Smooth muscle cell (in vitro differentiated cells): ENCODE results near the gene HYOU1. TPM values are rescaled to one million over a fixed set of nuclear protein-coding genes. Genes with fewer than 3 reads are reported as not detected.

Experiments used
- DNase-seq: peaks from one replicate; lab custom pipeline; 2025; ENCODE audit not compliant: unreplicated experiment; lab: John Stamatoyannopoulos, UW
- H2AFZ ChIP-seq: fragments of 200-600 bp; sonication (generic); 2 replicates; pipeline ENCODE4 v1.6.0; 2016; ENCODE audit warnings: antibody characterized with exemption, low read depth, mild to moderate bottlenecking
- H3F3A ChIP-seq: fragments of 200-600 bp; sonication (generic); 2 replicates; pipeline ENCODE4 v1.6.0; 2017; ENCODE audit warnings: antibody characterized with exemption, low read depth
- H3K27ac ChIP-seq: fragments of 200-600 bp; sonication (generic); 2 replicates; pipeline ENCODE4 v1.5.1; 2016; ENCODE audit warnings: low read depth, mild to moderate bottlenecking
- H3K27me3 ChIP-seq: fragments of 200-600 bp; sonication (generic); 2 replicates; pipeline ENCODE4 v1.6.1; 2016; ENCODE audit warnings: low read depth, mild to moderate bottlenecking
- H3K36me3 ChIP-seq: fragments of 200-600 bp; sonication (generic); 2 replicates; pipeline ENCODE4 v1.5.1; 2016; ENCODE audit warnings: low read depth
- H3K4me1 ChIP-seq: fragments of 200-600 bp; sonication (generic); 2 replicates; pipeline ENCODE4 v1.5.1; 2016; ENCODE audit warnings: low read depth
- H3K4me2 ChIP-seq: fragments of 200-600 bp; sonication (generic); 2 replicates; pipeline ENCODE4 v1.6.0; 2016; ENCODE audit warnings: mild to moderate bottlenecking
- H3K4me3 ChIP-seq: fragments of 200-600 bp; sonication (generic); 2 replicates; pipeline ENCODE4 v1.5.1; 2016; ENCODE audit warnings: mild to moderate bottlenecking
- H3K79me2 ChIP-seq: fragments of 200-600 bp; sonication (generic); 2 replicates; pipeline ENCODE4 v1.6.0; 2016; ENCODE audit warnings: low read depth, mild to moderate bottlenecking
- H3K9ac ChIP-seq: fragments of 200-600 bp; sonication (generic); 2 replicates; pipeline ENCODE4 v1.6.0; 2016; ENCODE audit warnings: low read depth
- H3K9me3 ChIP-seq: fragments of 200-600 bp; sonication (generic); replicated peaks from 2 replicates; pipeline ENCODE4 v1.5.1; 2016; ENCODE audit warnings: low read depth
- H4K20me1 ChIP-seq: fragments of 200-600 bp; sonication (generic); 2 replicates; pipeline ENCODE4 v1.6.0; 2016; ENCODE audit warnings: low read depth
- WGBS: methylation state at CpG from one replicate; pipeline ENCODE4 v1.1.7; 2016; ENCODE audit warnings: low lambda C conversion rate; 5-methylcytosine and 5-hydroxymethylcytosine counted together
- polyA plus RNA-seq: library from polyadenylated mRNA; unstranded; fragments of >200 nt; fragmentation: Nextera tagmentation; extraction: Ambion mirVana; gene quantifications from 2 replicates; pipeline ENCODE4 v1.2.1, GENCODE V29; 2016
- total RNA-seq: library from RNA; depleted of rRNA; stranded (reverse); fragments of >200 nt; gene quantifications from 2 replicates; pipeline ENCODE4 v1.2.3, GENCODE V29; 2014
- TF ChIP-seq, protein P1 (sequence below): fragments of 200-600 bp; sonication (generic); IDR thresholded peaks from 2 replicates; pipeline ENCODE4 v1.5.1; 2017; ENCODE audit warnings: borderline replicate concordance, mild to moderate bottlenecking, antibody characterized with exemption; ENCODE audit not compliant: insufficient read depth, poor library complexity, severe bottlenecking

The HYOU1 gene
- total and polyA plus RNA-seq, 2 experiments from 2014 or later = 90.4 to 98.1 TPM

DNA sequence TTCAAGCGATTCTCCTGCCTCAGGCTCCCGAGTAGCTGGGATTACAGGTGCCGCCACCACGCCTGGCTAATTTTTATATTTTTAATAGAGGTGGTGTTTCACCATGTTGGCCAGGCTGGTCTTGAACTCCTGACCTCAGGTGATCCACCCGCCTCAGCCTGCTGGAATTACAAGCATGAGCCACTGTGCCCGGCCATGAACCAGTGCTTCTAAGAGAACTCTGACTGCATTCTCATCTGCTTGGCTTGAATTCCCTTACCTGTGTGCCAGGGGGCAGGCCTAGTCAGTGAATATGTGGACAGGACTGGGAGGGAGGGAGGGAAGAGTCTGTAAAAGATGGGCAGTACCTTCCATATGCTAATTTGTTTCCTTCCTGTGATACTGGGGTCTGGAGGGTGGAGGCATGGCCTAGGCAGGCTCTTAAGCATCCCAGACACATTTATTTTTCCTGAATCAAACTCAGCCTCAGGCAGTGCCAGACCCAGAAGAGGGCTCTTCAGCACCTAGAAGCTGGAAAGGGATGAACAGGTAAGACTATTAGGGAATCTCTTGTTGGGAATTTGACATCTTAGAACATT is 45.4 kb downstream of the HYOU1 start:
- TF ChIP-seq, protein P1, sequence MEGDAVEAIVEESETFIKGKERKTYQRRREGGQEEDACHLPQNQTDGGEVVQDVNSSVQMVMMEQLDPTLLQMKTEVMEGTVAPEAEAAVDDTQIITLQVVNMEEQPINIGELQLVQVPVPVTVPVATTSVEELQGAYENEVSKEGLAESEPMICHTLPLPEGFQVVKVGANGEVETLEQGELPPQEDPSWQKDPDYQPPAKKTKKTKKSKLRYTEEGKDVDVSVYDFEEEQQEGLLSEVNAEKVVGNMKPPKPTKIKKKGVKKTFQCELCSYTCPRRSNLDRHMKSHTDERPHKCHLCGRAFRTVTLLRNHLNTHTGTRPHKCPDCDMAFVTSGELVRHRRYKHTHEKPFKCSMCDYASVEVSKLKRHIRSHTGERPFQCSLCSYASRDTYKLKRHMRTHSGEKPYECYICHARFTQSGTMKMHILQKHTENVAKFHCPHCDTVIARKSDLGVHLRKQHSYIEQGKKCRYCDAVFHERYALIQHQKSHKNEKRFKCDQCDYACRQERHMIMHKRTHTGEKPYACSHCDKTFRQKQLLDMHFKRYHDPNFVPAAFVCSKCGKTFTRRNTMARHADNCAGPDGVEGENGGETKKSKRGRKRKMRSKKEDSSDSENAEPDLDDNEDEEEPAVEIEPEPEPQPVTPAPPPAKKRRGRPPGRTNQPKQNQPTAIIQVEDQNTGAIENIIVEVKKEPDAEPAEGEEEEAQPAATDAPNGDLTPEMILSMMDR = no peak
- Histone ChIP-seq H3K79me2 (peaks cover 15% of the 10 kb centered on the region), H3K4me2 (no peak overlapping the region), H4K20me1 (peaks cover 17% of the 10 kb centered on the region), H3K27ac (no peak overlapping the region), H3K4me3 (no peak overlapping the region), H3K9me3 (no peaks in the 10 kb centered on the region), H3F3A (peaks cover 29% of the 10 kb centered on the region), H3K36me3 (no peaks in the 10 kb centered on the region), H3K4me1 (peaks cover under 1% of the 10 kb centered on the region), H2AFZ (no peak overlapping the region), H3K9ac (no peak overlapping the region), H3K27me3 (no peaks in the 10 kb centered on the region)
- 96% methylated on average over 6 of the region's 6 CpGs for WGBS
- no peak for DNase-seq

DNA sequence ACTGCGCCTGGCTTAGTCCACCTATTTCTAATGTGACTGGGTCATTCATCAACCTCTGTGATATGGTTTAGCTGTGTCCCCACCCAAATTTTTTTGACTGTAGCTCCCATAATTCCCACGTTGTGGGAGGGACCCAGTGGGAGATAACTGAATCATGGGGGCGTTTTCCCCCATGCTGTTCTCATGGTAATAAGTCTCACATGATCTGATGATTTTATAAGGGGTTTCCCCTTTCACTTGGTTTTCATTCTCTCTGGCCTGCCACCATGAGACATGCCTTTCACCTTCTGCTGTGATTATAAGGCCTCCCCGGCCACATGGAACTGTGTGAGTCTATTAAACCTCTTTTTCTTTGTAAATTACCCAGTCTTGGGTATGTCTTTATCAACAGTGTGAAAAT is 50.3 kb downstream of the HYOU1 start:
- Histone ChIP-seq H3K36me3 (peaks cover 5% of the 10 kb centered on the region), H3K79me2 (peaks cover 7% of the 10 kb centered on the region), H3K27ac (no peak overlapping the region), H4K20me1 (no peaks in the 10 kb centered on the region), H3F3A (peaks cover 5% of the 10 kb centered on the region), H2AFZ (no peak overlapping the region), H3K9ac (no peak overlapping the region), H3K4me2 (no peak overlapping the region), H3K9me3 (no peaks in the 10 kb centered on the region), H3K4me3 (no peak overlapping the region), H3K4me1 (no peaks in the 10 kb centered on the region), H3K27me3 (no peaks in the 10 kb centered on the region)
- DNase-seq = no peak
- TF ChIP-seq, protein P1 = no peak
- WGBS = 95% methylated on average over 4 of the region's 4 CpGs

DNA sequence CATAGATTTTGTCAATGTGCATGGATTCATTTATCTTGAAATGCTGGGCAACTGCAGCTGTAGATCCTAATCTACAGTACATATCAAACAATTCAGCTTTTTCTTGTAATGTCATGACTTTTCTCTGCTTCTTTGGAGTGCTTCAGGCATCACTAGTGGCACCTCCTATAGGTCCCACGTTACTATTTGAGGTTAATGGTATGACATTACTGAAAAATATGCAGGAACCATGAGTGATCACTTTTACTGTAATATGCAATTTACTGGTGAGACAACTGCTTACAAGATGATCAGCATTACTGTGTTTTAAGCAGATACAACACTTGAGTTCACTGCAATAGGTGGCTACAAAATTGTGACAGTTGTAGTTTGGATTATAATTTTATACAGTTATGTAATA is 56.1 kb downstream of the HYOU1 start:
- no peak overlapping the region for H3K4me3 ChIP-seq
- H3K9me3 ChIP-seq = no peaks in the 10 kb centered on the region
- H3F3A ChIP-seq = no peaks in the 10 kb centered on the region
- H3K27ac ChIP-seq = peak overlapping the region; percentile 45
- no peak overlapping the region for H3K9ac ChIP-seq
- no peaks in the 10 kb centered on the region for H3K27me3 ChIP-seq
- H3K79me2 ChIP-seq = peaks cover 19% of the 10 kb centered on the region
- TF ChIP-seq, protein P1 = no peak
- WGBS = 48% methylated on average over 1 of the region's 1 CpG
- no peak overlapping the region for H2AFZ ChIP-seq
- H4K20me1 ChIP-seq = no peaks in the 10 kb centered on the region
- no peak overlapping the region for H3K4me2 ChIP-seq
- peaks cover 17% of the 10 kb centered on the region for H3K4me1 ChIP-seq
- no peak for DNase-seq
- peaks cover 8% of the 10 kb centered on the region for H3K36me3 ChIP-seq

DNA sequence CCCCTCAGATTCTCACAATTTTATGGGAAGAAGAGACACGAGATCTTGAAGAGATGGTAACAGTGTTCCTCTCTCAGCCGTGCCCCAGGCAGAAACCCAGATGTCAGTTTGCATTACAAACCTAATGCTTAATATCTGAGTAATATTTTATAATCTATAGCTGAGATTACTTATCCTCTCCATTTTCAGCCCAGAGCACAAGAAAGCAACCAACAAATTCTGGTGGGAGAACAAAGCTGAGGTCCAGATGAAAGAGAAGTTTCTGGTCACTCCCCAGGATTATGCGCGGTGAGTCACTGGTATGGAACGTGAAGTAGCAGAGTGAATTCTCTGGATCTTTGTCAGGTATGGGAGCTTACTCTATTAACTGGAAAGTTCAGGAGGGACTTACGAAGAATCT is 58.2 kb downstream of the HYOU1 start:
- Histone ChIP-seq H3F3A (no peaks in the 10 kb centered on the region), H4K20me1 (no peaks in the 10 kb centered on the region), H3K79me2 (peaks cover 15% of the 10 kb centered on the region), H3K9me3 (no peaks in the 10 kb centered on the region), H3K4me1 (peaks cover 17% of the 10 kb centered on the region), H2AFZ (peak overlapping the region; percentile 94), H3K27ac (peak overlapping the region; percentile 53), H3K36me3 (peaks cover 8% of the 10 kb centered on the region), H3K4me3 (peak overlapping the region; percentile 79), H3K27me3 (no peaks in the 10 kb centered on the region), H3K9ac (peak overlapping the region; percentile 25), H3K4me2 (peak overlapping the region; percentile 94)
- 10% methylated on average over 6 of the region's 6 CpGs for WGBS
- TF ChIP-seq, protein P1 = no peak
- DNase-seq = no peak
